ENCODE measurements around the gene EPHA6.

DNA sequence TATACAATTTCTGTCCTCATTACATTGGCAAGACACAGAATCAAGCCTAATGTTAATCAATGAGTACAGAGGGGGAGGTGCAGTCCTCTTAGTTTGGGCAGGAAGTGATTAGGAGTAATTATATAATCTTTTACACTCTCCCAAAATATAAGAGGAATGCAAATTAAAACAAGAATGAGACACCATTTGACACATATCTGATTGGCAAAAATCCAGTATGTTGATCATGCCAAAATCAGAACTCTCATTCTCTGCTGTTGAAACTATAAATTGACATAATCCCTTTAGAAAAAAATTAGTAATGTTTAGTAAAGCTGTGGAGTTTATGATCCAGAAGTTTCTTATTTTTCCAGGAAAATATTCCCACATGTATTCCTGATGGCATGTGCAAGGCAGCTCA lies 373.4 kb downstream of the EPHA6 start:
- TF ChIP-seq FOXK2 (IDR thresholded peaks at IDR 0.05): no peak
- TF ChIP-seq, protein P1, sequence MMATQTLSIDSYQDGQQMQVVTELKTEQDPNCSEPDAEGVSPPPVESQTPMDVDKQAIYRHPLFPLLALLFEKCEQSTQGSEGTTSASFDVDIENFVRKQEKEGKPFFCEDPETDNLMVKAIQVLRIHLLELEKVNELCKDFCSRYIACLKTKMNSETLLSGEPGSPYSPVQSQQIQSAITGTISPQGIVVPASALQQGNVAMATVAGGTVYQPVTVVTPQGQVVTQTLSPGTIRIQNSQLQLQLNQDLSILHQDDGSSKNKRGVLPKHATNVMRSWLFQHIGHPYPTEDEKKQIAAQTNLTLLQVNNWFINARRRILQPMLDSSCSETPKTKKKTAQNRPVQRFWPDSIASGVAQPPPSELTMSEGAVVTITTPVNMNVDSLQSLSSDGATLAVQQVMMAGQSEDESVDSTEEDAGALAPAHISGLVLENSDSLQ (IDR thresholded peaks at IDR 0.05): no peak
- TF ChIP-seq SP1 (IDR thresholded peaks at IDR 0.05): no peak
- TF ChIP-seq CTBP1 (IDR thresholded peaks at IDR 0.05; ENCODE audit: borderline replicate concordance): no peak
- no peak for TF ChIP-seq FOXM1 (IDR thresholded peaks at IDR 0.05; ENCODE audit: borderline replicate concordance)
- TF ChIP-seq ELF4 (IDR thresholded peaks at IDR 0.05): no peak
- no peak for TF ChIP-seq SUZ12 (IDR thresholded peaks at IDR 0.05)
- no peak for TF ChIP-seq L3MBTL2 (conservative IDR thresholded peaks at IDR 0.05)
- TF ChIP-seq ARNT (IDR thresholded peaks at IDR 0.05): no peak
- TF ChIP-seq FOXA1 (IDR thresholded peaks at IDR 0.05): no peak
- TF ChIP-seq TARDBP (IDR thresholded peaks at IDR 0.05): no peak
- no peak for TF ChIP-seq HDGF (IDR thresholded peaks at IDR 0.05; ENCODE audit: borderline replicate concordance)
- no peak for TF ChIP-seq BHLHE40 (IDR thresholded peaks at IDR 0.05; ENCODE audit: borderline replicate concordance)
- no peak for TF ChIP-seq LEF1 (IDR thresholded peaks at IDR 0.05; ENCODE audit: borderline replicate concordance)

Measured in HEK293T (cell line).